HEK293T (cell line): ENCODE measurements around the gene PGA4.
"Not testable (repeated sequence)": the region's sequence is repeated elsewhere in the genome, so short reads cannot be mapped to it uniquely, and the experiment has no call there.

ENCODE experiments used
- CTCF ChIA-PET: fragments of 350-600 bp; formaldehyde crosslinking; extraction: SDS; loops from one replicate; lab custom pipeline; 2021; ENCODE audit warnings: antibody characterized with exemption, inconsistent platforms; lab: Yijun Ruan, JAX
- POLR2A ChIA-PET: fragments of 350-600 bp; formaldehyde crosslinking; extraction: SDS; loops from one replicate; lab custom pipeline; 2020; ENCODE audit warnings: antibody characterized with exemption, inconsistent platforms; lab: Yijun Ruan, JAX
- DNase-seq: peaks from one replicate; pipeline ENCODE4 v3.0.0; 2012; ENCODE audit warnings: mixed read lengths; ENCODE audit errors: extremely low spot score
- BHLHE40 ChIP-seq: fragments of 450-650 bp; IDR thresholded peaks from 2 replicates; pipeline ENCODE4 v1.6.1; 2016; ENCODE audit warnings: mild to moderate bottlenecking, moderate library complexity, borderline replicate concordance
- CTBP1 ChIP-seq: fragments of 450-650 bp; IDR thresholded peaks from 2 replicates; pipeline ENCODE4 v1.6.1; 2016; ENCODE audit warnings: borderline replicate concordance
- FOXA1 ChIP-seq: fragments of 450-650 bp; IDR thresholded peaks from 2 replicates; pipeline ENCODE4 v1.6.1; 2016; ENCODE audit warnings: mild to moderate bottlenecking
- FOXK2 ChIP-seq: fragments of 450-650 bp; IDR thresholded peaks from 2 replicates; pipeline ENCODE4 v1.6.1; 2016; ENCODE audit warnings: mild to moderate bottlenecking
- FOXM1 ChIP-seq: fragments of 450-650 bp; IDR thresholded peaks from 2 replicates; pipeline ENCODE4 v1.6.1; 2017; ENCODE audit warnings: mild to moderate bottlenecking, borderline replicate concordance
- LEF1 ChIP-seq: fragments of 450-650 bp; IDR thresholded peaks from 2 replicates; pipeline ENCODE4 v1.6.1; 2017; ENCODE audit warnings: mild to moderate bottlenecking, borderline replicate concordance
- NFRKB ChIP-seq: fragments of 450-650 bp; IDR thresholded peaks from 2 replicates; pipeline ENCODE4 v1.6.1; 2016; ENCODE audit warnings: mild to moderate bottlenecking, moderate library complexity
- PKNOX1 ChIP-seq: fragments of 450-650 bp; IDR thresholded peaks from 2 replicates; pipeline ENCODE4 v1.6.1; 2016
- SP1 ChIP-seq: fragments of 450-650 bp; IDR thresholded peaks from 2 replicates; pipeline ENCODE4 v1.6.1; 2017

PGA4 gene

DNA sequence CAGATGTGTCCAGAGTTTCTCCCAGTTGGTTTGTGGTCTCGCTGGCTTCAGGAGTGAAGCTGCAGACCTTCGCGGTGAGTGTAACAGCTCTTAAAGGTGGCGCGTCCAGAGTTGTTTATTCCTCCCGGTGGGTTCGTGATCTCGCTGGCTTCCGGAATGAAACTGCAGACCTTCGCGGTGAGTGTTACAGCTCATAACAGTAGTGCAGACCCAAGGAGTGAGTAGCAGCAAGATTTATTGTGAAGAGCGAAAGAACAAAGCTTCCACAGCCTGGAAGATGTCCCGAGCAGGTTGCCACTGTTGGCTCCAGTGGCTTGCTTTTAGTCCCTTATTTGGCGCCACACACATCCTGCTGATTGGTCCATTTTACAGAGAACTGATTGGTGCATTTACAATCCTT lies 20.7 kb upstream of the PGA4 start:
- POLR2A ChIA-PET, result no interaction called here
- TF ChIP-seq SP1 (no peak), BHLHE40 (no peak), PKNOX1 (no peak), CTBP1 (no peak), FOXM1 (no peak), FOXA1 (no peak), LEF1 (no peak), NFRKB (no peak), FOXK2 (no peak)
- DNase-seq, result no peak
- CTCF ChIA-PET, result no interaction called here

GRCh38 chr11:61202950-61203746 lies 19.0 kb upstream of the PGA4 start, which contains the start of gene PGA3:
TSS of gene PGA3 (plus strand) at chr11:61203515. CDS start at chr11:61203565, 50 bp downstream.
- DNase-seq, POLR2A ChIA-PET: not testable (repeated sequence)
- CTCF ChIA-PET, result interaction anchor here (0.7 kb wide), 1 partner anchor 133 kb away, joined by 3 read pairs; no protein-coding TSS in a partner anchor

- DNase-seq, POLR2A ChIA-PET: not testable (repeated sequence)
- CTCF ChIA-PET, result interaction anchor here (0.7 kb wide), 1 partner anchor 132 kb away, joined by 3 read pairs; no protein-coding TSS in a partner anchor
Observed at GRCh38 chr11:61203873-61204272, 18.3 kb upstream of the PGA4 start.

DNA sequence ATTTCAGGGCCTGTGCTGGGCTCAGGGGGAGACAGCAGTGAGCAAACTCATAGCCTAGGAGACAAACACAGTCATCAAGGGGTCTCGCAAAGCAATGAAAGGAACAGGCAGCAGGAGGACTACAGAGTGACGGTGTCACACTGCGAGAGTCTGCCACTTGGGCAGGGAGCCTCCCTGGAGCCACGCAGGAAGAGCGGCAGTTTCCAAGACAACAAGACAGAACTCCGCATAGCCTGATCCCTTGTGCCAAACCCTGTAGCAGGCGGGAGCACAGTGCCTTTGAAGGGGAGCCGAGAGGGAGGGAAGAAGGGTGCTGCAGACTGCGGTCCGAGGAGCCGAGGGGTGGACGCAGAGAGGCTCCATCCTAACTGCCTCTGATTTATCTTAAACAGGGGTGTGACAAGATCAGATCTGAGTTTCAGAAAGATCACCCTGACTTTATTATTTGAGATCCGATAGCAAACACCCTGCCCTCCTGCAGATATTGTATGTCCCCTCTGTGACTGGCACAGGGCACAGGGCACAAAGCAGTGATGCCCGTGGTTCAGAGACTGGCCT lies 17.6 kb upstream of the PGA4 start:
- POLR2A ChIA-PET, DNase-seq, CTCF ChIA-PET: not testable (repeated sequence)

GRCh38 chr11:61207636-61208310 lies 14.4 kb upstream of the PGA4 start:
- DNase-seq, CTCF ChIA-PET, POLR2A ChIA-PET: not testable (repeated sequence)

- DNase-seq, CTCF ChIA-PET, POLR2A ChIA-PET: not testable (repeated sequence)
Observed at GRCh38 chr11:61210629-61211028, 11.5 kb upstream of the PGA4 start.

DNA sequence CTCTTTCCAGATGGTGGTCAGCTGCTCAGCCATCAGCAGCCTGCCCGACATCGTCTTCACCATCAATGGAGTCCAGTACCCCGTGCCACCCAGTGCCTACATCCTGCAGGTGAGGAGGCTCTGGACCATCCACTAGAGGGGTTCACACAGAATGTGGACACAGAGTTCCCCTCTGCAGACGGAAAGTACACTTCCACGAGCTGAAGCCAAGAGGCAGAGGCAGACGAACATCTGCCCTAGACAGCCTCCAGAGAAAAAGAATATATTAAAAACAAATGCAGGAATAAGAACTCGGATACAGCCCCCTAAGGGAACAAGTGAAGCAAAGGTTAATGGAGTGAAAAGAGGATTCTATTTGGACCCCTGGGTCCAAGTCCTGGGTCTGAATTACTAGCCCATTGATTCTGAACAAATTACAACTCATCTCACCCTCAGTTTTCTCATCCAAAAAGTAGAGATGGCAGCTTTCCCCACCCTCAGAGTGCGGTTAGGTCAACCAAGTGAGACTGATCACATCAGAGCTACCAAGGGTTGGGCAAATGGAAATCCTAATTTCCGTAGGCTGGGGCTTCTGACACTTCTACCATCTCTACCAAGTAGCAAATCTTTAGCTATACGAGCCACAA lies 10.7 kb upstream of the PGA4 start:
- DNase-seq, POLR2A ChIA-PET, CTCF ChIA-PET: not testable (repeated sequence)

GRCh38 chr11:61212202-61212601 lies 9.9 kb upstream of the PGA4 start:
- DNase-seq, POLR2A ChIA-PET, CTCF ChIA-PET: not testable (repeated sequence)

- DNase-seq, CTCF ChIA-PET, POLR2A ChIA-PET: not testable (repeated sequence)
Observed at GRCh38 chr11:61213711-61214324, 8.3 kb upstream of the PGA4 start.

- DNase-seq, CTCF ChIA-PET, POLR2A ChIA-PET: not testable (repeated sequence)
Observed at GRCh38 chr11:61218306-61218705, 3.8 kb upstream of the PGA4 start.

GRCh38 chr11:61219016-61219415 lies 3.1 kb upstream of the PGA4 start:
- POLR2A ChIA-PET, DNase-seq, CTCF ChIA-PET: not testable (repeated sequence)

DNA sequence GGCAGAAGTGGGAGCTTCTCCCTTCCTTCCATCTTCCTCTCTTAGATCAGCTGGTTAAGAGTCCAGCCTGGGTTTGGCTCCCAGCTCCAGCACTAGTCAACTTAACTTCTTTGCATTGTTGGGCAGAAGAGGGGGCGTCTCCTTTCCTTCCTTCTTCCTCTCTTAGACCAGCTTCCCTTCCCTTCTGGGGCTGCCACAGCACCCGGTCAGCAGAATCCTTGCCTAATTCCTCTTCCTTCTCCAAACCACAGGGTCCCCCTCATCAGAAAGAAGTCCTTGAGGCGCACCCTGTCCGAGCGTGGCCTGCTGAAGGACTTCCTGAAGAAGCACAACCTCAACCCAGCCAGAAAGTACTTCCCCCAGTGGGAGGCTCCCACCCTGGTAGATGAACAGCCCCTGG lies 545 bp downstream of the PGA4 start:
- CTCF ChIA-PET, DNase-seq: not testable (repeated sequence)

DNA sequence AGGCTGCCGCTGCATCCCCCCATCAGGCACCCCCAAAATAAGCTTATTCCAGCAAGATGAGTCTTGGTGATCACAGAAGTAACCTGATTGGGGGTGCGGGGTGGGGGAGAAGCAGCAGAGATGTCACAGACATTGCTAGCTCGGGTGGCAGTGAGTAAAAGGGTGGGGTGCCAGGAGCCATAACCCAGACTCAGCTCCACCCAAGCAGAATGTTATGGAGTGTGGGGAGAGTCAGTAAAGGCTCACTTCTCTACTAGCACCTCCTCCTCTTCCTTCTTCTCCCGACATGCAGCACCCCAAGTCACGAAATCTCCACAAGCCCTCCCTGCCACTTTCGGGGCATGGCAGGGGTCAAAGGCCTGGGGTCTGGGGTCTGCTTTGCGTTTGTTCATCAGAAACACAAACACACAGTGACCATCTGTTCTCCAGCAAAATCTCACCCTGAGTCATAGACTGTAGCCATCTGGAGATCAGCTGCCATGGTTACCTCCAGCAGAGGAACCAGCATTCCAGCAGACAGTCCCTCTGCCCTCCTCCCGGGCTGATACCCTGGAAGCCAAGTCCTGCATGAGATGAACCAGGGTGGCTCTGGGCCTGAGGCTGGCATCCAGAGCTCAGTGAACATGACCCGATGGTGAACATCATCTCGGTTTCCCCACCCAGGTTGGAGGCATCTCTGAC lies 4.5 kb downstream of the PGA4 start:
- CTCF ChIA-PET, DNase-seq, POLR2A ChIA-PET: not testable (repeated sequence)

More for the DNA sequence above, 545 bp downstream of the PGA4 start:
- POLR2A ChIA-PET, result not testable (repeated sequence)

DNA sequence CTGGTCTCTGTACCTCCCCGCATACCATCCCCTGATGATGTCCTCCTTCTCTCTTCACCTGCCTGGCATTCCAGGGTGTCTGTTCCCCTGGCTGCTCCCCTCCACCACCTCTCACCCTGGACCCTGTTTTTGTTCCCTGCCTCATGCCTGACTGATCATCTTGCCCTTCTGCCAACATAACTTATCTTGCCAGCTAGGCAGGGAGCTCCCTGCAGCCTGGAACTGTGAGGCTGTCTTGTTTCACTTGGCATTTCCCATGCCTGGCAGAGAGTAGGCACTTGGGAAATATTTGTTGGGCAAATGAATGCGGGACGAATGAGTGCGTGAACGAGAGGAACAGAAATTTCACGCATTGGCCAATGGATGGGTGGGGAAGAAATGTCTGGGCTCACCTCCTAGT lies 7.3 kb downstream of the PGA4 start:
- POLR2A ChIA-PET, DNase-seq, CTCF ChIA-PET: not testable (repeated sequence)
